NCI-H526 treated with DMSO at 0.1 percent for 48 hours (cell line): Measurements from ENCODE around the gene PTPDC1.
"Not testable (repeated sequence)": the region's sequence is repeated elsewhere in the genome, so short reads cannot be mapped to it uniquely, and the experiment has no call there.

Source experiments
- DNase-seq: peaks from one replicate; lab custom pipeline; 2025; lab: John Stamatoyannopoulos, UW

Gene PTPDC1

GRCh38 chr9:94094219-94095145 is 10.2 kb downstream of the PTPDC1 start:
- peak; percentile 17 for DNase-seq

GRCh38 chr9:94096819-94097577 is 12.7 kb downstream of the PTPDC1 start:
- no peak for DNase-seq

GRCh38 chr9:94097788-94098414 is 13.6 kb downstream of the PTPDC1 start:
- no peak for DNase-seq

GRCh38 chr9:94100152-94100879 is 16.1 kb downstream of the PTPDC1 start:
- no peak for DNase-seq

GRCh38 chr9:94101162-94101853 is 17.0 kb downstream of the PTPDC1 start:
- no peak for DNase-seq

GRCh38 chr9:94108584-94108983 is 24.3 kb downstream of the PTPDC1 start:
- DNase-seq, result no peak

GRCh38 chr9:94110821-94111252 is 26.6 kb downstream of the PTPDC1 start:
- DNase-seq, result no peak

GRCh38 chr9:94111446-94111845 is 27.2 kb downstream of the PTPDC1 start:
- DNase-seq, result no peak

GRCh38 chr9:94112716-94113465 is 28.6 kb downstream of the PTPDC1 start:
- DNase-seq, result no peak

- not testable (repeated sequence) for DNase-seq
Measured at GRCh38 chr9:94120088-94120487, 35.8 kb downstream of the PTPDC1 start.

- no peak for DNase-seq
Measured at GRCh38 chr9:94120854-94121376, 36.7 kb downstream of the PTPDC1 start.

GRCh38 chr9:94126844-94127243 is 42.6 kb downstream of the PTPDC1 start:
- no peak for DNase-seq

GRCh38 chr9:94127806-94128205 is 43.5 kb downstream of the PTPDC1 start:
- DNase-seq, result no peak

- DNase-seq, result no peak
Measured at GRCh38 chr9:94128580-94128979, 44.3 kb downstream of the PTPDC1 start.

- DNase-seq, result no peak
Measured at GRCh38 chr9:94134629-94135028, 50.4 kb downstream of the PTPDC1 start.

- no peak for DNase-seq
Measured at GRCh38 chr9:94135222-94135621, 51.0 kb downstream of the PTPDC1 start.

- no peak for DNase-seq
Measured at GRCh38 chr9:94139672-94140417, 55.6 kb downstream of the PTPDC1 start.

- no peak for DNase-seq
Measured at GRCh38 chr9:94140418-94140780, 56.1 kb downstream of the PTPDC1 start.
